HepG2 (cell line): ENCODE results near the gene TRIM62.

ENCODE experiments used
- CREM ChIP-seq, 2 experiments: sonication (generic) in 1 of 2; formaldehyde crosslinking in 1 of 2; IDR thresholded peaks; 2 replicates each; pipeline versions ENCODE4 v1.4.0 to v1.6.1; 2016 to 2020; ENCODE audit warnings: antibody characterized with exemption in 1 of 2, mild to moderate bottlenecking in 1 of 2, missing genetic modification reagents in 1 of 2
- CTCF ChIP-seq: sonication (generic); formaldehyde crosslinking; IDR thresholded peaks from 2 replicates; pipeline ENCODE4 v1.5.0; 2020; ENCODE audit warnings: mild to moderate bottlenecking, missing genetic modification reagents, moderate library complexity
- MAZ ChIP-seq, 2 experiments: sonication (generic) in 1 of 2; formaldehyde crosslinking in 1 of 2; IDR thresholded peaks; 2 replicates each; pipeline versions ENCODE4 v1.5.0 to v1.6.1; 2012 to 2020; ENCODE audit warnings: low read depth in 2 of 2, mild to moderate bottlenecking in 2 of 2, borderline replicate concordance in 1 of 2, improper control_type of control experiment in 1 of 2, low read length in 1 of 2, missing genetic modification reagents in 1 of 2, moderate library complexity in 1 of 2
- NR2C2 ChIP-seq: sonication (generic); formaldehyde crosslinking; IDR thresholded peaks from 2 replicates; pipeline ENCODE4 v1.4.0; 2020; ENCODE audit warnings: missing genetic modification reagents, mild to moderate bottlenecking, moderate library complexity, borderline replicate concordance
- ZNF549 ChIP-seq: sonication (generic); formaldehyde crosslinking; IDR thresholded peaks from 2 replicates; pipeline ENCODE4 v1.5.0; 2020; ENCODE audit warnings: missing genetic modification reagents
- ZNF557 ChIP-seq: sonication (generic); formaldehyde crosslinking; IDR thresholded peaks from 2 replicates; pipeline ENCODE4 v1.4.0; 2020; ENCODE audit warnings: missing genetic modification reagents

DNA sequence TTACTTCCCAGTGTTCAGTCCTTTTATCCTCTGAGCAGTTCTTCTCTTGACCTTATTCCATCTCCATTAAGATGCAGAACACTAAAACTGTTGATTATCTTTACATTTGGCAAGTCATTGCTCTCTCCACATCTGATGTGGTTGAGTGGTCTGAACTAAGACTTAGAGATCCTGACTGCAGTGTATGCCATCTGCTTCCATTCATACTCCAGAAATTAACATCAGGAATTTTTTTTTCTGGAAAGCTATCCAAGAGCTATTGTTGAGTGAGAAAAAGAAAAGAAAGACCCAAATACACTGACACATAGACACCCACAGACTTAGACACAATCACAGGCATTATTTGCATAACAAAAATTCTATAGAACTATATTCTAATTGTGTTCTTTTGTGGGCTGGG, 3.7 kb upstream of the TRIM62 start:
- TF ChIP-seq NR2C2, result no peak
- TF ChIP-seq ZNF557 (CRISPR knock-in tag), result no peak
- no peak for TF ChIP-seq ZNF549 (CRISPR knock-in tag)
- no peak for TF ChIP-seq CREM (IDR thresholded peaks at IDR 0.05)
- TF ChIP-seq CREM (CRISPR knock-in tag; IDR thresholded peaks at IDR 0.05), result no peak
- no peak for TF ChIP-seq CTCF (CRISPR knock-in tag)
- no peak for TF ChIP-seq MAZ (IDR thresholded peaks at IDR 0.05; ENCODE audit: borderline replicate concordance, low read depth, low read length)
- TF ChIP-seq MAZ (CRISPR knock-in tag; IDR thresholded peaks at IDR 0.05; ENCODE audit: low read depth), result no peak
